ENCODE data around the gene ITPR1. TPM values are rescaled to one million over a fixed set of nuclear protein-coding genes. Genes with fewer than 3 reads are reported as not detected.

The ITPR1 gene
- total and polyA plus RNA-seq, 2 experiments from 2014 or later = 6.8 to 21.0 TPM

DNA sequence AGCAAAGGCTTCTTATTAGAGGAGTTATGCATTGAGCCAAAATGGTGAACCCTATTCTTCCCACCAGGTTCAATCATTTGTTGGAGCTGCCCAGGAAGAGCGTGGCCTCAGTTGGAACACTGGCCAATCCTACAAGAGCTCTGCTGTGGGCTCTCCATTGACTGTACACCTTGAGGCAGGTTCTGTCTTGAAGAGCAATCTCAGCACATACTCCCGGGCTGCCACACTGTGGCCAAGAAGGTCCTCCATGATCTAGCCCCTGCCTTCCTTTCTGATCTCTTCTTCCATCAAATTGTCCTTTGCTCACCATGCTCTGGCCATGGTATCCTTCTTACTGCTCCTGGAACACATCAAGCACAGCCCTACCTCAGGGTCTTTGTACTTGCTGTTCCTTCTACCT is 20.4 kb upstream of the ITPR1 start (continued):
- TF ChIP-seq, protein P1, sequence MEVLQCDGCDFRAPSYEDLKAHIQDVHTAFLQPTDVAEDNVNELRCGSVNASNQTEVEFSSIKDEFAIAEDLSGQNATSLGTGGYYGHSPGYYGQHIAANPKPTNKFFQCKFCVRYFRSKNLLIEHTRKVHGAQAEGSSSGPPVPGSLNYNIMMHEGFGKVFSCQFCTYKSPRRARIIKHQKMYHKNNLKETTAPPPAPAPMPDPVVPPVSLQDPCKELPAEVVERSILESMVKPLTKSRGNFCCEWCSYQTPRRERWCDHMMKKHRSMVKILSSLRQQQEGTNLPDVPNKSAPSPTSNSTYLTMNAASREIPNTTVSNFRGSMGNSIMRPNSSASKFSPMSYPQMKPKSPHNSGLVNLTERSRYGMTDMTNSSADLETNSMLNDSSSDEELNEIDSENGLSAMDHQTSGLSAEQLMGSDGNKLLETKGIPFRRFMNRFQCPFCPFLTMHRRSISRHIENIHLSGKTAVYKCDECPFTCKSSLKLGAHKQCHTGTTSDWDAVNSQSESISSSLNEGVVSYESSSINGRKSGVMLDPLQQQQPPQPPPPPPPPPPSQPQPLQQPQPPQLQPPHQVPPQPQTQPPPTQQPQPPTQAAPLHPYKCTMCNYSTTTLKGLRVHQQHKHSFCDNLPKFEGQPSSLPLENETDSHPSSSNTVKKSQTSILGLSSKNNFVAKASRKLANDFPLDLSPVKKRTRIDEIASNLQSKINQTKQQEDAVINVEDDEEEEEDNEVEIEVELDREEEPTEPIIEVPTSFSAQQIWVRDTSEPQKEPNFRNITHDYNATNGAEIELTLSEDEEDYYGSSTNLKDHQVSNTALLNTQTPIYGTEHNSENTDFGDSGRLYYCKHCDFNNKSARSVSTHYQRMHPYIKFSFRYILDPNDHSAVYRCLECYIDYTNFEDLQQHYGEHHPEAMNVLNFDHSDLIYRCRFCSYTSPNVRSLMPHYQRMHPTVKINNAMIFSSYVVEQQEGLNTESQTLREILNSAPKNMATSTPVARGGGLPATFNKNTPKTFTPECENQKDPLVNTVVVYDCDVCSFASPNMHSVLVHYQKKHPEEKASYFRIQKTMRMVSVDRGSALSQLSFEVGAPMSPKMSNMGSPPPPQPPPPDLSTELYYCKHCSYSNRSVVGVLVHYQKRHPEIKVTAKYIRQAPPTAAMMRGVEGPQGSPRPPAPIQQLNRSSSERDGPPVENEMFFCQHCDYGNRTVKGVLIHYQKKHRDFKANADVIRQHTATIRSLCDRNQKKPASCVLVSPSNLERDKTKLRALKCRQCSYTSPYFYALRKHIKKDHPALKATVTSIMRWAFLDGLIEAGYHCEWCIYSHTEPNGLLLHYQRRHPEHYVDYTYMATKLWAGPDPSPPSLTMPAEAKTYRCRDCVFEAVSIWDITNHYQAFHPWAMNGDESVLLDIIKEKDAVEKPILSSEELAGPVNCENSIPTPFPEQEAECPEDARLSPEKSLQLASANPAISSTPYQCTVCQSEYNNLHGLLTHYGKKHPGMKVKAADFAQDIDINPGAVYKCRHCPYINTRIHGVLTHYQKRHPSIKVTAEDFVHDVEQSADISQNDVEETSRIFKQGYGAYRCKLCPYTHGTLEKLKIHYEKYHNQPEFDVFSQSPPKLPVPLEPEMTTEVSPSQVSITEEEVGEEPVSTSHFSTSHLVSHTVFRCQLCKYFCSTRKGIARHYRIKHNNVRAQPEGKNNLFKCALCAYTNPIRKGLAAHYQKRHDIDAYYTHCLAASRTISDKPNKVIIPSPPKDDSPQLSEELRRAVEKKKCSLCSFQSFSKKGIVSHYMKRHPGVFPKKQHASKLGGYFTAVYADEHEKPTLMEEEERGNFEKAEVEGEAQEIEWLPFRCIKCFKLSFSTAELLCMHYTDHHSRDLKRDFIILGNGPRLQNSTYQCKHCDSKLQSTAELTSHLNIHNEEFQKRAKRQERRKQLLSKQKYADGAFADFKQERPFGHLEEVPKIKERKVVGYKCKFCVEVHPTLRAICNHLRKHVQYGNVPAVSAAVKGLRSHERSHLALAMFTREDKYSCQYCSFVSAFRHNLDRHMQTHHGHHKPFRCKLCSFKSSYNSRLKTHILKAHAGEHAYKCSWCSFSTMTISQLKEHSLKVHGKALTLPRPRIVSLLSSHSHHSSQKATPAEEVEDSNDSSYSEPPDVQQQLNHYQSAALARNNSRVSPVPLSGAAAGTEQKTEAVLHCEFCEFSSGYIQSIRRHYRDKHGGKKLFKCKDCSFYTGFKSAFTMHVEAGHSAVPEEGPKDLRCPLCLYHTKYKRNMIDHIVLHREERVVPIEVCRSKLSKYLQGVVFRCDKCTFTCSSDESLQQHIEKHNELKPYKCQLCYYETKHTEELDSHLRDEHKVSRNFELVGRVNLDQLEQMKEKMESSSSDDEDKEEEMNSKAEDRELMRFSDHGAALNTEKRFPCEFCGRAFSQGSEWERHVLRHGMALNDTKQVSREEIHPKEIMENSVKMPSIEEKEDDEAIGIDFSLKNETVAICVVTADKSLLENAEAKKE (CRISPR knock-in tag; IDR thresholded peaks at IDR 0.05) = no peak
- TF ChIP-seq ZNF331 (CRISPR knock-in tag; IDR thresholded peaks at IDR 0.05; ENCODE audit: low read depth) = no peak
- no peak for TF ChIP-seq EZH2phosphoT487 (IDR thresholded peaks at IDR 0.05; ENCODE audit: unreplicated experiment)

DNA sequence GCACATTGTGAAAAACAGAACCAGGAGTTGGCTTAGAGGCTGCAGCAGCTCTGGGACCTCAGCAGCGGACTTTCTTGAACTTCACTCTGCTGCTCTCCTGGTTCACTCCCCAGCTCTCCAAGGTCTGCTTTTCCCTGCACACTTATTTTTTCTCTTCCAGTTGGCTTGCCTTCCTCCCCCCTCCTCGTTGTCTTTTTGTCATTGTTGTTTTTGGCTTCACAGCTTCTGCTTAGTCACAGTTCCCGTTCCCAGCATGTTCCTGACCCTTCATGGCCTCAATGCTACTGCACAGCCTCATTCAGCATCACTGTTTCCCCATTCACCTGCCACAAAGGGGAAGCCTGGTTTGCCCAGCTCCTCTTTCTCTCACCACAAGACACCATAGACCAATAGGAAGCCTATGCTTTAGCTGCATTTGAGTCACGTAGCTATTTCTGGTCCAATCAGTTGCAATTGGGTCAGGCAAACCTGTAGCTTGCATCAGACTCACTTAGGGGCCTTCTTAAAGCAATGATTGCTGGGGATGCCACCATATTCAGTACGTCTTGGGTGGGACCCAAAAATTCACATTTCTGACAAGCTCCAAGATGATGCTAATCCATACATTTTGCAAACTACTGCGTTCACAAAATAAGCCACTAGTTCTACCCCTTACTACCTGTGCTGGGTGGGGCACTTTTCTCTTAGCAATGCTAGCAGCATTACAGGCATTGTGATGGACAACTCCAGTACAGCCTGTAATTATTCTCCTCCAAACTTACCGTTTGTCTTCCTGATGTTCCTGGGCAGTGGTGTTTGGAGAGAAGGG is 18.3 kb upstream of the ITPR1 start:
- no peak overlapping the region for H3K4me3 ChIP-seq
- H3K27ac Mint-ChIP-seq = no peak overlapping the region
- 0 out of 2 replicates have a peak, but pooled peaks cover 3% of the 10 kb centered on the region for H3K4me1 ChIP-seq (ENCODE audit: insufficient read depth)
- TF ChIP-seq, protein P2, sequence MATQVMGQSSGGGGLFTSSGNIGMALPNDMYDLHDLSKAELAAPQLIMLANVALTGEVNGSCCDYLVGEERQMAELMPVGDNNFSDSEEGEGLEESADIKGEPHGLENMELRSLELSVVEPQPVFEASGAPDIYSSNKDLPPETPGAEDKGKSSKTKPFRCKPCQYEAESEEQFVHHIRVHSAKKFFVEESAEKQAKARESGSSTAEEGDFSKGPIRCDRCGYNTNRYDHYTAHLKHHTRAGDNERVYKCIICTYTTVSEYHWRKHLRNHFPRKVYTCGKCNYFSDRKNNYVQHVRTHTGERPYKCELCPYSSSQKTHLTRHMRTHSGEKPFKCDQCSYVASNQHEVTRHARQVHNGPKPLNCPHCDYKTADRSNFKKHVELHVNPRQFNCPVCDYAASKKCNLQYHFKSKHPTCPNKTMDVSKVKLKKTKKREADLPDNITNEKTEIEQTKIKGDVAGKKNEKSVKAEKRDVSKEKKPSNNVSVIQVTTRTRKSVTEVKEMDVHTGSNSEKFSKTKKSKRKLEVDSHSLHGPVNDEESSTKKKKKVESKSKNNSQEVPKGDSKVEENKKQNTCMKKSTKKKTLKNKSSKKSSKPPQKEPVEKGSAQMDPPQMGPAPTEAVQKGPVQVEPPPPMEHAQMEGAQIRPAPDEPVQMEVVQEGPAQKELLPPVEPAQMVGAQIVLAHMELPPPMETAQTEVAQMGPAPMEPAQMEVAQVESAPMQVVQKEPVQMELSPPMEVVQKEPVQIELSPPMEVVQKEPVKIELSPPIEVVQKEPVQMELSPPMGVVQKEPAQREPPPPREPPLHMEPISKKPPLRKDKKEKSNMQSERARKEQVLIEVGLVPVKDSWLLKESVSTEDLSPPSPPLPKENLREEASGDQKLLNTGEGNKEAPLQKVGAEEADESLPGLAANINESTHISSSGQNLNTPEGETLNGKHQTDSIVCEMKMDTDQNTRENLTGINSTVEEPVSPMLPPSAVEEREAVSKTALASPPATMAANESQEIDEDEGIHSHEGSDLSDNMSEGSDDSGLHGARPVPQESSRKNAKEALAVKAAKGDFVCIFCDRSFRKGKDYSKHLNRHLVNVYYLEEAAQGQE (IDR thresholded peaks at IDR 0.05; ENCODE audit: unreplicated experiment) = no peak
- no peaks in the 10 kb centered on the region for H4K20me1 ChIP-seq (replicated peaks; ENCODE audit: insufficient read depth)
- no peaks in the 10 kb centered on the region for H3K36me3 ChIP-seq (ENCODE audit: insufficient read depth)
- H3K9me3 Mint-ChIP-seq = no peaks in the 10 kb centered on the region; the same call in 2 of the 3 replicates
- H3K4me3 Mint-ChIP-seq = no peak overlapping the region; the same call in 2 of the 3 replicates
- no peaks in the 10 kb centered on the region for H3K36me3 Mint-ChIP-seq (ENCODE audit: low read depth)
- H2AFZ ChIP-seq = peak overlapping the region; percentile 76; the same call in 1 of the 2 replicates
- no peaks in the 10 kb centered on the region for H3K79me2 ChIP-seq (replicated peaks; ENCODE audit: insufficient read depth)
- no peak overlapping the region for H3K27ac ChIP-seq (ENCODE audit: low read depth)
- H3K4me1 Mint-ChIP-seq = peaks cover 4% of the 10 kb centered on the region; the same call in 2 of the 3 replicates
- H3F3A ChIP-seq (replicated peaks; ENCODE audit: low read depth) = no peaks in the 10 kb centered on the region
- H3K4me2 ChIP-seq = no peak overlapping the region
- ATAC-seq (peak; percentile 64), DNase-seq (ENCODE audit: low spot score) (peak; percentile 23)
- H3K9me2 ChIP-seq (ENCODE audit: insufficient read depth) = 0 out of 2 replicates have a peak, but pooled peaks cover 6% of the 10 kb centered on the region
- H3K27me3 Mint-ChIP-seq (ENCODE audit: insufficient read depth, low read depth, poor library complexity) = peaks cover 2% of the 10 kb centered on the region
- H3K27me3 ChIP-seq (ENCODE audit: insufficient read depth) = no peaks in the 10 kb centered on the region

All from GM23338 (cell line).